ENCODE measurements around the gene BMP2K.

DNA sequence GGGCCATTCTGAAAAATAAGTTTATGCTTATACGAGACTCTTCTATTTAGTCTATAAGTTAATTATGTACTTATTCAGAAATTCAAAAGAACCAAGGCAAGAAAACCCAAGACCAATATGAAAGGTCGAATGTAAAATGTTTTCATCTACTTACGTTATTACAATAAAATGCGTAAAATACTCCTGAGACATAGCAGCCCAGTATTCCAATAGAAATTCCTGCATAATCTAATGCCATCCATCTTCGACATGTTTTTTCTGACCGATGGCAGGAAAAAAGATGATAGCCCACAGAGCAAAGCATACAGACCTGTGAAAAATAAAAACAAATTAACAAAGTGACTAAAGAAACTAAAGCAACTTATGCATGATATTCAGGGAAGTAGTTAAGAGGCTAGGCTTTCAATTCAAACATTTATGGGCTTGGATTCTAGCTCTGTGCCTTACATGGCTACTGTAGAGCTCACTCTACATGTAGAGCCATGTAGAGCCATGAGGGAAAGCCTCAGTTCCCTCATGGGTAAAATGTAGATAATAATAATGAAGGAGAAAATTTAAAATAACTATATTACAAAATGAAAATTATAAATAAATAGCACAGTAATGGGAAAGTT is 154.0 kb downstream of the BMP2K start:
- TF ChIP-seq, protein P1, sequence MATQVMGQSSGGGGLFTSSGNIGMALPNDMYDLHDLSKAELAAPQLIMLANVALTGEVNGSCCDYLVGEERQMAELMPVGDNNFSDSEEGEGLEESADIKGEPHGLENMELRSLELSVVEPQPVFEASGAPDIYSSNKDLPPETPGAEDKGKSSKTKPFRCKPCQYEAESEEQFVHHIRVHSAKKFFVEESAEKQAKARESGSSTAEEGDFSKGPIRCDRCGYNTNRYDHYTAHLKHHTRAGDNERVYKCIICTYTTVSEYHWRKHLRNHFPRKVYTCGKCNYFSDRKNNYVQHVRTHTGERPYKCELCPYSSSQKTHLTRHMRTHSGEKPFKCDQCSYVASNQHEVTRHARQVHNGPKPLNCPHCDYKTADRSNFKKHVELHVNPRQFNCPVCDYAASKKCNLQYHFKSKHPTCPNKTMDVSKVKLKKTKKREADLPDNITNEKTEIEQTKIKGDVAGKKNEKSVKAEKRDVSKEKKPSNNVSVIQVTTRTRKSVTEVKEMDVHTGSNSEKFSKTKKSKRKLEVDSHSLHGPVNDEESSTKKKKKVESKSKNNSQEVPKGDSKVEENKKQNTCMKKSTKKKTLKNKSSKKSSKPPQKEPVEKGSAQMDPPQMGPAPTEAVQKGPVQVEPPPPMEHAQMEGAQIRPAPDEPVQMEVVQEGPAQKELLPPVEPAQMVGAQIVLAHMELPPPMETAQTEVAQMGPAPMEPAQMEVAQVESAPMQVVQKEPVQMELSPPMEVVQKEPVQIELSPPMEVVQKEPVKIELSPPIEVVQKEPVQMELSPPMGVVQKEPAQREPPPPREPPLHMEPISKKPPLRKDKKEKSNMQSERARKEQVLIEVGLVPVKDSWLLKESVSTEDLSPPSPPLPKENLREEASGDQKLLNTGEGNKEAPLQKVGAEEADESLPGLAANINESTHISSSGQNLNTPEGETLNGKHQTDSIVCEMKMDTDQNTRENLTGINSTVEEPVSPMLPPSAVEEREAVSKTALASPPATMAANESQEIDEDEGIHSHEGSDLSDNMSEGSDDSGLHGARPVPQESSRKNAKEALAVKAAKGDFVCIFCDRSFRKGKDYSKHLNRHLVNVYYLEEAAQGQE (IDR thresholded peaks at IDR 0.05): no peak
- TF ChIP-seq SMC3 (IDR thresholded peaks at IDR 0.05): no peak
- TF ChIP-seq CEBPB (IDR thresholded peaks at IDR 0.05): no peak
- no peak for TF ChIP-seq JUN (IDR thresholded peaks at IDR 0.05)
- TF ChIP-seq FOXS1 (CRISPR knock-in tag; IDR thresholded peaks at IDR 0.05): no peak
- TF ChIP-seq, protein P2, sequence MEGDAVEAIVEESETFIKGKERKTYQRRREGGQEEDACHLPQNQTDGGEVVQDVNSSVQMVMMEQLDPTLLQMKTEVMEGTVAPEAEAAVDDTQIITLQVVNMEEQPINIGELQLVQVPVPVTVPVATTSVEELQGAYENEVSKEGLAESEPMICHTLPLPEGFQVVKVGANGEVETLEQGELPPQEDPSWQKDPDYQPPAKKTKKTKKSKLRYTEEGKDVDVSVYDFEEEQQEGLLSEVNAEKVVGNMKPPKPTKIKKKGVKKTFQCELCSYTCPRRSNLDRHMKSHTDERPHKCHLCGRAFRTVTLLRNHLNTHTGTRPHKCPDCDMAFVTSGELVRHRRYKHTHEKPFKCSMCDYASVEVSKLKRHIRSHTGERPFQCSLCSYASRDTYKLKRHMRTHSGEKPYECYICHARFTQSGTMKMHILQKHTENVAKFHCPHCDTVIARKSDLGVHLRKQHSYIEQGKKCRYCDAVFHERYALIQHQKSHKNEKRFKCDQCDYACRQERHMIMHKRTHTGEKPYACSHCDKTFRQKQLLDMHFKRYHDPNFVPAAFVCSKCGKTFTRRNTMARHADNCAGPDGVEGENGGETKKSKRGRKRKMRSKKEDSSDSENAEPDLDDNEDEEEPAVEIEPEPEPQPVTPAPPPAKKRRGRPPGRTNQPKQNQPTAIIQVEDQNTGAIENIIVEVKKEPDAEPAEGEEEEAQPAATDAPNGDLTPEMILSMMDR (IDR thresholded peaks at IDR 0.05): no peak
- no peak for TF ChIP-seq BHLHE40 (IDR thresholded peaks at IDR 0.05; ENCODE audit: low read depth, low read length)
- TF ChIP-seq RNF2 (IDR thresholded peaks at IDR 0.05; ENCODE audit: borderline replicate concordance, low read depth): no peak
- no peak for TF ChIP-seq NR3C1 (IDR thresholded peaks at IDR 0.05)
- TF ChIP-seq, protein P3, sequence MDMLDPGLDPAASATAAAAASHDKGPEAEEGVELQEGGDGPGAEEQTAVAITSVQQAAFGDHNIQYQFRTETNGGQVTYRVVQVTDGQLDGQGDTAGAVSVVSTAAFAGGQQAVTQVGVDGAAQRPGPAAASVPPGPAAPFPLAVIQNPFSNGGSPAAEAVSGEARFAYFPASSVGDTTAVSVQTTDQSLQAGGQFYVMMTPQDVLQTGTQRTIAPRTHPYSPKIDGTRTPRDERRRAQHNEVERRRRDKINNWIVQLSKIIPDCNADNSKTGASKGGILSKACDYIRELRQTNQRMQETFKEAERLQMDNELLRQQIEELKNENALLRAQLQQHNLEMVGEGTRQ (IDR thresholded peaks at IDR 0.05): no peak
- no peak for TF ChIP-seq HOXB13 (CRISPR knock-in tag; IDR thresholded peaks at IDR 0.05; ENCODE audit: low read depth)

Measured in A549 (cell line).